Kidney (tissue), 14 donors: ENCODE results near the gene MAP2K3. TPM values are rescaled to one million over a fixed set of nuclear protein-coding genes. Genes with fewer than 3 reads are reported as not detected.
A peak's percentile ranks its signal among the peaks of the same experiment; 100 is the strongest.

ENCODE experiments used
- DNase-seq, 5 donors: peaks; one replicate each; pipeline ENCODE4 v3.0.0-alpha.2; 2013 to 2020
- FAIRE-seq: peaks from 2 replicates; lab custom pipeline; 2012; peaks lifted over from hg19 to GRCh38; lab: Jason Lieb, UNC
- H3K27ac ChIP-seq, 2 donors: one replicate each; pipeline ENCODE4 v1.7.0; 2013; ENCODE audit warnings: low read depth in 2 of 2, low read length in 2 of 2, inconsistent platforms in 1 of 2
- H3K27me3 ChIP-seq: one replicate; pipeline ENCODE4 v1.7.1; 2013; ENCODE audit warnings: low read length, inconsistent platforms; ENCODE audit not compliant: control insufficient read depth, insufficient read depth
- H3K36me3 ChIP-seq, 3 donors: one replicate each; pipeline versions ENCODE4 v1.7.0 to v1.7.1; 2013; ENCODE audit warnings: low read length in 3 of 3, control low read depth in 1 of 3, inconsistent platforms in 1 of 3; ENCODE audit not compliant: insufficient read depth in 3 of 3, control insufficient read depth in 2 of 3
- H3K4me1 ChIP-seq, 3 donors: one replicate each; pipeline versions ENCODE4 v1.7.0 to v1.7.1; 2013; ENCODE audit warnings: low read length in 3 of 3, inconsistent platforms in 1 of 3, low read depth in 1 of 3; ENCODE audit not compliant: control insufficient read depth in 2 of 3, insufficient read depth in 2 of 3
- H3K4me3 ChIP-seq, 3 donors: one replicate each; pipeline versions ENCODE4 v1.7.0 to v1.8.1; 2013; ENCODE audit warnings: low read length in 3 of 3, control low read depth in 1 of 3, inconsistent platforms in 1 of 3
- H3K9ac ChIP-seq, 3 donors: one replicate each; pipeline versions ENCODE4 v1.7.0 to v1.7.1; 2013; ENCODE audit warnings: low read length in 3 of 3, control low read depth in 1 of 3, inconsistent platforms in 1 of 3
- H3K9me3 ChIP-seq, 3 donors: one replicate each; pipeline versions ENCODE4 v1.7.0 to v1.7.1; 2013; ENCODE audit warnings: low read length in 3 of 3, control low read depth in 1 of 3, inconsistent platforms in 1 of 3; ENCODE audit not compliant: control insufficient read depth in 2 of 3, insufficient read depth in 1 of 3
- CTCF ChIP-seq: IDR thresholded peaks from 3 replicates; pipeline ENCODE4 v1.5.1; 2012; ENCODE audit warnings: mild to moderate bottlenecking, moderate library complexity, borderline replicate concordance; ENCODE audit not compliant: insufficient read depth; ENCODE audit errors: extremely low read depth
- intact Hi-C: fragments of 100-400 bp; cut with DNase I; formaldehyde crosslinking; loops from one replicate; pipeline ENCODE4 v1.11.1; 2022
- polyA plus RNA-seq: library from polyadenylated mRNA; stranded (reverse); fragments of 350-450 nt; fragmentation: Illumina TruSeq; extraction: RNeasy Lipid Tissue Mini Kit (QIAGEN cat#74804); gene quantifications from one replicate; pipeline ENCODE4 v1.2.3, GENCODE V29; 2014; ENCODE audit warnings: low read depth, low replicate concordance; ENCODE audit not compliant: insufficient read depth
- total RNA-seq: library from RNA; stranded (reverse); fragmentation: NEBNext Ultra II Directional; extraction: Animal tissue kit (Norgen Biotek cat#: 25700); gene quantifications from one replicate; pipeline ENCODE4 v1.2.1, GENCODE V29; 2021
- donor health status: control.
- donor health status: control.
- donor health status: control.
- donor health status: control.
- donor health status: control.
- donor health status: DM: yes; HTN: yes; CAD: no.
- donor health status: Normal renal cell carcinoma (clear cell type).

Gene MAP2K3
- total and polyA plus RNA-seq, 2 donors from 2014 or later, result 40.1 to 44.0 TPM

GRCh38 chr17:21356537-21357127 lies 72.1 kb downstream of the MAP2K3 start:
- H3K27ac ChIP-seq, result no peak overlapping the region
- H3K27me3 ChIP-seq, result no peaks in the 10 kb centered on the region
- no peaks in the 10 kb centered on the region for H3K9me3 ChIP-seq
- intact Hi-C loops, result no loop called here
- FAIRE-seq (no peak), DNase-seq (no peak)
- peaks cover 0 to 13% (median 9%) of the 10 kb centered on the region in 3 donors for H3K4me1 ChIP-seq
- no peaks in the 10 kb centered on the region for H3K36me3 ChIP-seq
- no peak for TF ChIP-seq CTCF
- H3K4me3 ChIP-seq, result no peak overlapping the region
- H3K9ac ChIP-seq, result no peak overlapping the region

GRCh38 chr17:21357281-21357680 lies 72.8 kb downstream of the MAP2K3 start:
- intact Hi-C loops, result no loop called here

GRCh38 chr17:21357696-21358656 lies 73.5 kb downstream of the MAP2K3 start:
- no peak for TF ChIP-seq CTCF
- Histone ChIP-seq H3K9ac (no peak overlapping the region), H3K4me3 (no peak overlapping the region), H3K27ac (peak overlapping the region; percentile 11 to 16), H3K4me1 (peaks cover 0 to 13% (median 9%) of the 10 kb centered on the region in 3 donors), H3K27me3 (no peaks in the 10 kb centered on the region), H3K36me3 (no peaks in the 10 kb centered on the region), H3K9me3 (no peaks in the 10 kb centered on the region)
- DNase-seq (peak in 1 of 5 donors; percentile 51), FAIRE-seq (no peak)
- intact Hi-C loops, result no loop called here

More at GRCh38 chr17:21357281-21357680, 72.8 kb downstream of the MAP2K3 start:
- peak overlapping the region; percentile 11 to 16 for H3K27ac ChIP-seq
- DNase-seq (peak in 1 of 5 donors; percentile 70), FAIRE-seq (no peak)
- peaks cover 0 to 13% (median 9%) of the 10 kb centered on the region in 3 donors for H3K4me1 ChIP-seq
- H3K9me3 ChIP-seq, result no peaks in the 10 kb centered on the region
- H3K36me3 ChIP-seq, result no peaks in the 10 kb centered on the region
- no peak overlapping the region for H3K4me3 ChIP-seq
- no peak overlapping the region for H3K9ac ChIP-seq
- no peak for TF ChIP-seq CTCF
- no peaks in the 10 kb centered on the region for H3K27me3 ChIP-seq
